K562 (cell line): ENCODE results near the gene SNX14.

Source experiments
- BHLHE40 ChIP-seq: IDR thresholded peaks from 2 replicates; pipeline ENCODE4 v1.6.1; 2011; ENCODE audit warnings: low read length, improper control_type of control experiment
- KDM4B ChIP-seq, 2 experiments: fragments of 450-650 bp in 1 of 2; sonication (generic) in 1 of 2; IDR thresholded peaks; 2 replicates each; pipeline ENCODE4 v1.6.1; 2016 to 2017; ENCODE audit warnings: borderline replicate concordance in 2 of 2, antibody characterized with exemption in 1 of 2, low read depth in 1 of 2, mild to moderate bottlenecking in 1 of 2
- SMAD1 ChIP-seq: fragments of 150-350 bp; IDR thresholded peaks from 2 replicates; pipeline ENCODE4 v1.6.1; 2014; ENCODE audit warnings: low read length, low read depth; ENCODE audit not compliant: partially characterized antibody
- ZBED1 ChIP-seq: IDR thresholded peaks from 2 replicates; pipeline ENCODE4 v1.6.1; 2014
- TF ChIP-seq, protein P1 (sequence below), 2 experiments: fragments of 450-650 bp in 1 of 2; sonication (generic) in 1 of 2; formaldehyde crosslinking; conservative IDR thresholded peaks; 2 replicates each; pipeline versions ENCODE4 v1.4.0 to v1.8.1; 2020 to 2022; ENCODE audit warnings: mild to moderate bottlenecking in 1 of 2, missing genetic modification reagents in 1 of 2
- TF ChIP-seq, protein P2 (sequence below): fragments of 200-600 bp; sonication (generic); IDR thresholded peaks from one replicate; pipeline ENCODE4 v1.6.1; 2012; ENCODE audit warnings: mild to moderate bottlenecking, low read depth, low read length, inconsistent platforms

DNA sequence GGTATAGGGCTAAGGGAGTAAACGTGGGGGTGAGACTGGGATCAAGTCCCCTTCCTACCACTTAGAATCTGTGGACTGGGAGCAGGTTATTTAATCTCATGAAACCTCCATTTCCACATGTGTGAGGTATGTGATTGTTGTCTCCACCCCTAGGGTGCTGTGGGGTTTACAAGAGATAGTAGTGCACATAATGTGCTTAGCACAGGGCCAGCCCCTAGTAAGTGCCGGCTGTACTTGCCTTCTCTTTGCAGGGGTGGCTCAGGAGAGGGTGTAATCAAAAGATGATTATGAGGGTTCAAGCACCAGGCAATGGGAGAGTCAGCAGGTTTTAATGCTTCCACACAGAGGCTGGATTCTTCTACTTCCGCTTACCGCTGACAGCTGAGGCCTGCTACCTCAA, 136.9 kb downstream of the SNX14 start:
- no peak for TF ChIP-seq ZBED1
- TF ChIP-seq, protein P1, sequence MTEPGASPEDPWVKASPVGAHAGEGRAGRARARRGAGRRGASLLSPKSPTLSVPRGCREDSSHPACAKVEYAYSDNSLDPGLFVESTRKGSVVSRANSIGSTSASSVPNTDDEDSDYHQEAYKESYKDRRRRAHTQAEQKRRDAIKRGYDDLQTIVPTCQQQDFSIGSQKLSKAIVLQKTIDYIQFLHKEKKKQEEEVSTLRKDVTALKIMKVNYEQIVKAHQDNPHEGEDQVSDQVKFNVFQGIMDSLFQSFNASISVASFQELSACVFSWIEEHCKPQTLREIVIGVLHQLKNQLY (CRISPR knock-in tag; conservative IDR thresholded peaks at IDR 0.05) = no peak
- TF ChIP-seq, protein P2, sequence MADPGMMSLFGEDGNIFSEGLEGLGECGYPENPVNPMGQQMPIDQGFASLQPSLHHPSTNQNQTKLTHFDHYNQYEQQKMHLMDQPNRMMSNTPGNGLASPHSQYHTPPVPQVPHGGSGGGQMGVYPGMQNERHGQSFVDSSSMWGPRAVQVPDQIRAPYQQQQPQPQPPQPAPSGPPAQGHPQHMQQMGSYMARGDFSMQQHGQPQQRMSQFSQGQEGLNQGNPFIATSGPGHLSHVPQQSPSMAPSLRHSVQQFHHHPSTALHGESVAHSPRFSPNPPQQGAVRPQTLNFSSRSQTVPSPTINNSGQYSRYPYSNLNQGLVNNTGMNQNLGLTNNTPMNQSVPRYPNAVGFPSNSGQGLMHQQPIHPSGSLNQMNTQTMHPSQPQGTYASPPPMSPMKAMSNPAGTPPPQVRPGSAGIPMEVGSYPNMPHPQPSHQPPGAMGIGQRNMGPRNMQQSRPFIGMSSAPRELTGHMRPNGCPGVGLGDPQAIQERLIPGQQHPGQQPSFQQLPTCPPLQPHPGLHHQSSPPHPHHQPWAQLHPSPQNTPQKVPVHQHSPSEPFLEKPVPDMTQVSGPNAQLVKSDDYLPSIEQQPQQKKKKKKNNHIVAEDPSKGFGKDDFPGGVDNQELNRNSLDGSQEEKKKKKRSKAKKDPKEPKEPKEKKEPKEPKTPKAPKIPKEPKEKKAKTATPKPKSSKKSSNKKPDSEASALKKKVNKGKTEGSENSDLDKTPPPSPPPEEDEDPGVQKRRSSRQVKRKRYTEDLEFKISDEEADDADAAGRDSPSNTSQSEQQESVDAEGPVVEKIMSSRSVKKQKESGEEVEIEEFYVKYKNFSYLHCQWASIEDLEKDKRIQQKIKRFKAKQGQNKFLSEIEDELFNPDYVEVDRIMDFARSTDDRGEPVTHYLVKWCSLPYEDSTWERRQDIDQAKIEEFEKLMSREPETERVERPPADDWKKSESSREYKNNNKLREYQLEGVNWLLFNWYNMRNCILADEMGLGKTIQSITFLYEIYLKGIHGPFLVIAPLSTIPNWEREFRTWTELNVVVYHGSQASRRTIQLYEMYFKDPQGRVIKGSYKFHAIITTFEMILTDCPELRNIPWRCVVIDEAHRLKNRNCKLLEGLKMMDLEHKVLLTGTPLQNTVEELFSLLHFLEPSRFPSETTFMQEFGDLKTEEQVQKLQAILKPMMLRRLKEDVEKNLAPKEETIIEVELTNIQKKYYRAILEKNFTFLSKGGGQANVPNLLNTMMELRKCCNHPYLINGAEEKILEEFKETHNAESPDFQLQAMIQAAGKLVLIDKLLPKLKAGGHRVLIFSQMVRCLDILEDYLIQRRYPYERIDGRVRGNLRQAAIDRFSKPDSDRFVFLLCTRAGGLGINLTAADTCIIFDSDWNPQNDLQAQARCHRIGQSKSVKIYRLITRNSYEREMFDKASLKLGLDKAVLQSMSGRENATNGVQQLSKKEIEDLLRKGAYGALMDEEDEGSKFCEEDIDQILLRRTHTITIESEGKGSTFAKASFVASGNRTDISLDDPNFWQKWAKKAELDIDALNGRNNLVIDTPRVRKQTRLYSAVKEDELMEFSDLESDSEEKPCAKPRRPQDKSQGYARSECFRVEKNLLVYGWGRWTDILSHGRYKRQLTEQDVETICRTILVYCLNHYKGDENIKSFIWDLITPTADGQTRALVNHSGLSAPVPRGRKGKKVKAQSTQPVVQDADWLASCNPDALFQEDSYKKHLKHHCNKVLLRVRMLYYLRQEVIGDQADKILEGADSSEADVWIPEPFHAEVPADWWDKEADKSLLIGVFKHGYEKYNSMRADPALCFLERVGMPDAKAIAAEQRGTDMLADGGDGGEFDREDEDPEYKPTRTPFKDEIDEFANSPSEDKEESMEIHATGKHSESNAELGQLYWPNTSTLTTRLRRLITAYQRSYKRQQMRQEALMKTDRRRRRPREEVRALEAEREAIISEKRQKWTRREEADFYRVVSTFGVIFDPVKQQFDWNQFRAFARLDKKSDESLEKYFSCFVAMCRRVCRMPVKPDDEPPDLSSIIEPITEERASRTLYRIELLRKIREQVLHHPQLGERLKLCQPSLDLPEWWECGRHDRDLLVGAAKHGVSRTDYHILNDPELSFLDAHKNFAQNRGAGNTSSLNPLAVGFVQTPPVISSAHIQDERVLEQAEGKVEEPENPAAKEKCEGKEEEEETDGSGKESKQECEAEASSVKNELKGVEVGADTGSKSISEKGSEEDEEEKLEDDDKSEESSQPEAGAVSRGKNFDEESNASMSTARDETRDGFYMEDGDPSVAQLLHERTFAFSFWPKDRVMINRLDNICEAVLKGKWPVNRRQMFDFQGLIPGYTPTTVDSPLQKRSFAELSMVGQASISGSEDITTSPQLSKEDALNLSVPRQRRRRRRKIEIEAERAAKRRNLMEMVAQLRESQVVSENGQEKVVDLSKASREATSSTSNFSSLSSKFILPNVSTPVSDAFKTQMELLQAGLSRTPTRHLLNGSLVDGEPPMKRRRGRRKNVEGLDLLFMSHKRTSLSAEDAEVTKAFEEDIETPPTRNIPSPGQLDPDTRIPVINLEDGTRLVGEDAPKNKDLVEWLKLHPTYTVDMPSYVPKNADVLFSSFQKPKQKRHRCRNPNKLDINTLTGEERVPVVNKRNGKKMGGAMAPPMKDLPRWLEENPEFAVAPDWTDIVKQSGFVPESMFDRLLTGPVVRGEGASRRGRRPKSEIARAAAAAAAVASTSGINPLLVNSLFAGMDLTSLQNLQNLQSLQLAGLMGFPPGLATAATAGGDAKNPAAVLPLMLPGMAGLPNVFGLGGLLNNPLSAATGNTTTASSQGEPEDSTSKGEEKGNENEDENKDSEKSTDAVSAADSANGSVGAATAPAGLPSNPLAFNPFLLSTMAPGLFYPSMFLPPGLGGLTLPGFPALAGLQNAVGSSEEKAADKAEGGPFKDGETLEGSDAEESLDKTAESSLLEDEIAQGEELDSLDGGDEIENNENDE = no peak
- TF ChIP-seq SMAD1 = no peak
- TF ChIP-seq BHLHE40 = no peak
- no peak for TF ChIP-seq KDM4B (IDR thresholded peaks at IDR 0.05; ENCODE audit: borderline replicate concordance in 2 of 2, low read depth in 1 of 2)
